ENCODE data around the gene METTL9.
"Not testable (repeated sequence)": the region's sequence is repeated elsewhere in the genome, so short reads cannot be mapped to it uniquely, and the experiment has no call there.

METTL9 gene

GRCh38 chr16:21644674-21645073 is 45.3 kb downstream of the METTL9 start:
- TF ChIP-seq ZFX (IDR thresholded peaks at IDR 0.05) (no peak), CTCF (conservative IDR thresholded peaks at IDR 0.05) (no peak)
- H3K27ac ChIP-seq: no peak overlapping the region

- no peak overlapping the region for H3K27ac ChIP-seq
- TF ChIP-seq ZFX (IDR thresholded peaks at IDR 0.05): no peak
- no peak for TF ChIP-seq CTCF (conservative IDR thresholded peaks at IDR 0.05)
Observed at GRCh38 chr16:21645261-21645721, 45.9 kb downstream of the METTL9 start.

- TF ChIP-seq ZFX (IDR thresholded peaks at IDR 0.05) (no peak), CTCF (conservative IDR thresholded peaks at IDR 0.05) (no peak)
- H3K27ac ChIP-seq: no peak overlapping the region
Observed at GRCh38 chr16:21646091-21646490, 46.7 kb downstream of the METTL9 start.

GRCh38 chr16:21646721-21647561 is 47.6 kb downstream of the METTL9 start:
- TF ChIP-seq CTCF (conservative IDR thresholded peaks at IDR 0.05) (no peak), ZFX (IDR thresholded peaks at IDR 0.05) (no peak)
- no peak overlapping the region for H3K27ac ChIP-seq

GRCh38 chr16:21647562-21648164 is 48.3 kb downstream of the METTL9 start:
- TF ChIP-seq CTCF (conservative IDR thresholded peaks at IDR 0.05) (no peak), ZFX (IDR thresholded peaks at IDR 0.05) (no peak)
- H3K27ac ChIP-seq: no peak overlapping the region

GRCh38 chr16:21649826-21650406 is 50.5 kb downstream of the METTL9 start:
- not testable (repeated sequence) for H3K27ac ChIP-seq

GRCh38 chr16:21650521-21650920 is 51.1 kb downstream of the METTL9 start:
- H3K27ac ChIP-seq: no peak overlapping the region
- TF ChIP-seq CTCF (conservative IDR thresholded peaks at IDR 0.05) (no peak), ZFX (IDR thresholded peaks at IDR 0.05) (no peak)
